GM06990 (cell line): Measurements from ENCODE around the gene RSAD1.

ENCODE experiments used
- DNase-seq: peaks from one replicate; pipeline ENCODE4 v3.0.0-alpha.2; 2011; ENCODE audit not compliant: insufficient read length; ENCODE audit errors: extremely low read depth
- H3K27me3 ChIP-seq: replicated peaks from 2 replicates; pipeline ENCODE4 v1.6.0; 2011; ENCODE audit warnings: low read length; ENCODE audit not compliant: control insufficient read depth, insufficient read depth
- H3K36me3 ChIP-seq: 2 replicates; pipeline ENCODE4 v1.5.1; 2011; ENCODE audit warnings: low read length; ENCODE audit not compliant: control insufficient read depth, insufficient read depth
- H3K4me3 ChIP-seq: replicated peaks from 2 replicates; pipeline ENCODE4 v1.5.1; 2011; ENCODE audit warnings: low read depth, mild to moderate bottlenecking, control low read depth, low read length
- TF ChIP-seq, protein P1 (sequence below): IDR thresholded peaks from 2 replicates; pipeline ENCODE4 v1.5.1; 2011; ENCODE audit warnings: low read length, control low read depth, mild to moderate bottlenecking, inconsistent platforms; ENCODE audit not compliant: insufficient read depth, poor library complexity, severe bottlenecking

The RSAD1 gene

DNA sequence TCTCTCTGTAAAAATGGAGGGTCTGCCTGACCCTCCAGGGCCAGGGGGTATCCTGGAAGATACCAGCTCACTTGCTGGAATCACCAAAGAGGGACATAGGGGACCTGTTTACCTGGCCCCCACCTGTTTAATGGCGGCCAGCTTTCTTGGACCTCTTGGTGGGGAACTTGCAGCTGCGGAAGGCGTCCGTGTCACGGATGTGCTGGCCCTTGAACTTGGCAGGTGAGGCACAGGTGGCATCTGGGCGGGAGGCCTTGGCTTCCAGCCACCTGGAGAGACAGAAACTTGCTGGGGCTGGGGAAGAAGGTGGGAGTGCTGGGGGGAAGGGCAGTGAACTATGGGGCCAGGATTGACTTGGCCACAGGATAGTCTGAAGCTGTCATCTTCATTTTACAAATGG is 13.5 kb upstream of the RSAD1 start:
- no peak overlapping the region for H3K4me3 ChIP-seq
- TF ChIP-seq, protein P1, sequence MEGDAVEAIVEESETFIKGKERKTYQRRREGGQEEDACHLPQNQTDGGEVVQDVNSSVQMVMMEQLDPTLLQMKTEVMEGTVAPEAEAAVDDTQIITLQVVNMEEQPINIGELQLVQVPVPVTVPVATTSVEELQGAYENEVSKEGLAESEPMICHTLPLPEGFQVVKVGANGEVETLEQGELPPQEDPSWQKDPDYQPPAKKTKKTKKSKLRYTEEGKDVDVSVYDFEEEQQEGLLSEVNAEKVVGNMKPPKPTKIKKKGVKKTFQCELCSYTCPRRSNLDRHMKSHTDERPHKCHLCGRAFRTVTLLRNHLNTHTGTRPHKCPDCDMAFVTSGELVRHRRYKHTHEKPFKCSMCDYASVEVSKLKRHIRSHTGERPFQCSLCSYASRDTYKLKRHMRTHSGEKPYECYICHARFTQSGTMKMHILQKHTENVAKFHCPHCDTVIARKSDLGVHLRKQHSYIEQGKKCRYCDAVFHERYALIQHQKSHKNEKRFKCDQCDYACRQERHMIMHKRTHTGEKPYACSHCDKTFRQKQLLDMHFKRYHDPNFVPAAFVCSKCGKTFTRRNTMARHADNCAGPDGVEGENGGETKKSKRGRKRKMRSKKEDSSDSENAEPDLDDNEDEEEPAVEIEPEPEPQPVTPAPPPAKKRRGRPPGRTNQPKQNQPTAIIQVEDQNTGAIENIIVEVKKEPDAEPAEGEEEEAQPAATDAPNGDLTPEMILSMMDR, result no peak
- DNase-seq, result no peak
- H3K27me3 ChIP-seq, result no peaks in the 10 kb centered on the region
- no peaks in the 10 kb centered on the region for H3K36me3 ChIP-seq

DNA sequence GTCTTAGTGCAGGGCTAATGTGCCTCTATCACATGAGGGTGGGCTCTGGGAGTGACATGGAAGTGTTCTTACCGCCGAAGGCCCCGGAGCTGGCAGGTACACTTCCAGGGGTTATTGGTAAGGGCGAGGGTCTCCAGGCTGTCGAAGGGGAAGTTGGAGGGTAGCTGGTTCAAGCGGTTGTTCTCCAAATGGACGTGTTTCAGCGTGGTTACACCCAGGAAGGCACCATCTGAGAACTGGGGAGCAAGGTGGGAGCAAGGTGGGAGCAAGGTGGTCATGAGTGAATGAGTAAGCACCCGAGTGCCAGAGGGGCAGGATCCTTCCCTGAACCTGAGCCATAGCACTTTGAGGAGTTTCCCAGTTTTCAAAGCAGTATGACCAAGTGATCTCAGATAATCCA is 13.0 kb upstream of the RSAD1 start:
- TF ChIP-seq, protein P1, result no peak
- no peak overlapping the region for H3K4me3 ChIP-seq
- no peak for DNase-seq

DNA sequence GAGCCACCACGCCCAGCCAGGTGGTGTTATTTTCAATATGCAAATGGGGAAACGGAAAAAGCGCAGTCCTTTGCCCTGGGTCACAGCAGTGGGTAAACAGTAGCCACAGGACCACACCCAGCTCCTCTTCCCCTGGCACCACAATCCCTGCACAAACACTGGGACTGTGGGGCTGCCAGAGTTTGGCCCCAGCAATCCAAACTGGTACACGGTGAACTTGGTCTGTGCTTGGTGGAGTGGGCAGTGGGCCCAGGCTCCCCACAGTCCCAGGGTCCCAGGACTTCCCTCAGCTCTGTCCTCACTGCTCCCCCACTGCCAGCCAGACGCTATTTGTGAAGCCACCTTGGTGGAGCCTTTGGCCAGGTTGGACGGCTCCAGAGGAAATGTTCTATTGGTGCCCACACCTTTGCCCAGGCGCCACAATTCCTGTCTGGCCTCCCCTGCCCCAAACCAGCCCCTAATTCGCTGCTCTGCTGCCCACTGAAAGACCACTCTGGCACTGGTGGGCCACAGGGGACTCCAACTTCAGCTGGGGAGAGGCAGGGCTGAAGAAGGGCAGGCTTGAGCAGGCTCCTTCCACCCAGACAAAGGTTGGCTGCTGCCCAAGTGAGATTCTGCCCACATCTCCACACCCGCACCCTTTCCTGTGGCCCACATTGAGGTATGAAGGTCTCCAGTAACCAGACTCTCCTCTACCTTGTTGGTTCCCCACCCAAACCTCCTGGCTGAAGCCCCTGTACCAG is 12.1 kb upstream of the RSAD1 start:
- DNase-seq, result no peak
- H3K27me3 ChIP-seq, result no peaks in the 10 kb centered on the region

More for the DNA sequence above, 13.0 kb upstream of the RSAD1 start:
- Histone ChIP-seq H3K36me3 (no peaks in the 10 kb centered on the region), H3K27me3 (no peaks in the 10 kb centered on the region)

DNA sequence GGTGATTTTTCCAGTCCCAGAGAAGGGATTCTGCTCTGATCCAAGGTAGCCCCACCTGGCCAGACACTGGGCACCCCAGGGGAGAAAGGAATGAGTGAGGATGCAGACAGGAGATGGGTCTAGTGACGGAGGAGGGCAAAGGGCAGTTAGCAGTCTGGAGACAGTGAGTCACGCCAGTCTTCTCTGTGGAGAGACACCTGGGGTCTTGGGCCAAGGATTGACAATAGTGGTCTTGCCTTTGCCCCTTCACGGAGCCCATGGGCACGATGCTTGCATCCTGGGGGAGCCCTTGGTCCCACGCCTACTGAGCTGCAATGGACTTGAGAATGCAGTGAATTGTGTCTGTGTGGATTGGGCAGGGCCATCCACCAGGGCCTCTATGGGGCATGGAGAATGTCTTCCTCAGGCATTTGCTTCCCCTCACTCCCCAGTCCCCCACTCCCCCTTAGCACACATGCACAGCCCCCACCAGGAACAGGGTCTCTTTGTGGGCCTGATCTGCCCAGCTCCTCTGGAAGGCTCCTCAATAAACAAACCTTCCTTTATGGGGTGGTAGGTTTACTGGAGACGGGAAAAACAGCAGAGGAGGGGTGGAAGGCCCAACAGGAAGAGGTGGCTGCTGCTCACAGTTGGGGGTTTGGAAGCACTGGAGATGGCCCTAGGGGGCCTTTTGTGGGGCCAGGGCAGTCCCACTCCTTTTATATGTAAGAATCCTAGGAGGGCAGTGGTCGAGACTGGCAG is 11.4 kb upstream of the RSAD1 start:
- Histone ChIP-seq H3K27me3 (no peaks in the 10 kb centered on the region), H3K4me3 (no peak overlapping the region), H3K36me3 (no peaks in the 10 kb centered on the region)
- no peak for DNase-seq
- TF ChIP-seq, protein P1, result no peak

More for the DNA sequence above, 12.1 kb upstream of the RSAD1 start:
- TF ChIP-seq, protein P1, result no peak
- H3K4me3 ChIP-seq, result no peak overlapping the region
- no peaks in the 10 kb centered on the region for H3K36me3 ChIP-seq

DNA sequence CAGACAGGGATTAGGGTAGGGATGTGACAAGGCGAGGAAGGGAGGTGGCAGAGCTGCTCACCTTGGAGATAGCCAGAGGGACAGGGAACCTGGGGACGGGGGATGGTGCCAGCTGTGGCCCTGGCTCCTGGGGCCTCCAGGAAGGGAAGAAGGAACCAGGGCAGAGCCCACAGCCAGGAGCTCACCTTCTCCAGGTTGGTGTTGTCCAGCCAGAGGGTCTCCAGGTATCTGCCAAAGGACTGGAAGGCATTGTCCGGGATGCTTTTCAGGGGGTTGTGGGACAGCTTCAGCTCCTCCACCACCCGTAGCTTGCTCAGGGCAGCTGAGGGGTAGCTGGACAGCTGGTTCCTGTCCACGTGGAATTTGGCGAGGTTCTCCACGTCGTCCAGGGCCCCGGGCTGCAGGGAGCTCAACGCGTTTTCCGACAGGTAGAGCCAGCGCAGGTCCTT is 10.8 kb upstream of the RSAD1 start:
- TF ChIP-seq, protein P1, result no peak
- no peak for DNase-seq
- H3K4me3 ChIP-seq, result no peak overlapping the region
- no peaks in the 10 kb centered on the region for H3K27me3 ChIP-seq
- no peaks in the 10 kb centered on the region for H3K36me3 ChIP-seq
